Spinal cord (tissue), 4 donors: ENCODE results near the gene ERC1. TPM values are rescaled to one million over a fixed set of nuclear protein-coding genes. Genes with fewer than 3 reads are reported as not detected.

Source experiments
- polyA plus RNA-seq, 2 donors: library from polyadenylated mRNA; unstranded; fragments of 120-200 nt; gene quantifications; one replicate each; pipeline ENCODE4 v1.2.1, GENCODE V29; 2013; ENCODE audit not compliant: insufficient read length in 2 of 2
- total RNA-seq, 2 donors: library from RNA; depleted of rRNA in 1 of 2; stranded (reverse); fragments of 120-200 nt in 1 of 2; fragments of >200 nt in 1 of 2; gene quantifications; one replicate each; pipeline versions ENCODE4 v1.2.3 to v1.2.4, GENCODE V29; 2013 to 2014

The ERC1 gene
- total and polyA plus RNA-seq, 4 donors: 44.3 to 75.5 (median 47.9) TPM

Other genes starting within 250 kb of the ERC1 start
- 100 to 1,000 TPM; 128 to 165 TPM for gene WNK1, start 238.6 kb upstream of the ERC1 start, total RNA-seq
- gene WNK1, start 238.6 kb upstream of the ERC1 start, polyA plus RNA-seq: 100 to 1,000 TPM; 114 to 132 TPM
- gene RAD52, start 41.5 kb upstream of the ERC1 start, total RNA-seq: 10 to 100 TPM; 18.1 to 26.3 TPM
- gene RAD52, start 41.5 kb upstream of the ERC1 start, polyA plus RNA-seq: 10 to 100 TPM; 19.8 to 28.7 TPM